CD4-positive, alpha-beta T cell (primary cell): Measurements from ENCODE around the gene CABCOCO1. TPM values are rescaled to one million over a fixed set of nuclear protein-coding genes. Genes with fewer than 3 reads are reported as not detected.

Experiments used
- ATAC-seq: fragments of 200-7000 bp; cut with Tn5 transposase; one replicate; pipeline ENCODE4 v1.10.0; 2022; ENCODE audit warnings: mild to moderate bottlenecking; ENCODE audit not compliant: poor library complexity
- CTCF ChIA-PET: fragments of 350-600 bp; sonication (Branson Sonifier 250); formaldehyde crosslinking; loops from one replicate; lab custom pipeline; 2021; ENCODE audit warnings: antibody characterized with exemption, inconsistent platforms; lab: Charles Lee
- POLR2A ChIA-PET: fragments of 350-600 bp; sonication (Branson Sonifier 250); formaldehyde crosslinking; loops from one replicate; lab custom pipeline; 2021; ENCODE audit warnings: antibody characterized with exemption, inconsistent platforms; lab: Charles Lee
- DNase-seq, 14 experiments: peaks; one replicate each; pipeline ENCODE4 v3.0.0-alpha.2; 2013 to 2020; ENCODE audit warnings: mixed read lengths in 2 of 14
- H3K27ac ChIP-seq, 2 donors: one replicate each; pipeline versions ENCODE4 v1.5.1 to v1.7.0; 2013; ENCODE audit warnings: low read length in 2 of 2, low read depth in 1 of 2, mild to moderate bottlenecking in 1 of 2
- H3K27me3 ChIP-seq, 2 experiments: 1 replicate in 1 of 2; 2 replicates in 1 of 2; pipeline versions ENCODE4 v1.6.1 to v1.7.0; 2013; ENCODE audit warnings: low read length in 2 of 2, control low read depth in 1 of 2, mild to moderate bottlenecking in 1 of 2, moderate library complexity in 1 of 2; ENCODE audit not compliant: insufficient read depth in 2 of 2, control insufficient read depth in 1 of 2
- H3K36me3 ChIP-seq: one replicate; pipeline ENCODE4 v1.6.1; 2013; ENCODE audit warnings: low read length, control low read depth; ENCODE audit not compliant: insufficient read depth
- H3K4me1 ChIP-seq: one replicate; pipeline ENCODE4 v1.6.1; 2013; ENCODE audit warnings: low read length, control low read depth; ENCODE audit not compliant: insufficient read depth
- H3K4me3 ChIP-seq: one replicate; pipeline ENCODE4 v1.5.1; 2013; ENCODE audit warnings: mild to moderate bottlenecking, low read length, moderate library complexity
- H3K9me3 ChIP-seq, 2 experiments: 1 replicate in 1 of 2; 2 replicates in 1 of 2; pipeline versions ENCODE4 v1.6.1 to v1.7.0; 2013; ENCODE audit warnings: low read length in 2 of 2, mild to moderate bottlenecking in 2 of 2, control low read depth in 1 of 2, moderate library complexity in 1 of 2; ENCODE audit not compliant: control insufficient read depth in 1 of 2, insufficient read depth in 1 of 2
- H3K27ac Mint-ChIP-seq: one replicate; pipeline ENCODE4 v1.8.0; 2020; ENCODE audit warnings: mixed read lengths
- H3K27me3 Mint-ChIP-seq: one replicate; pipeline ENCODE4 v1.8.0; 2021; ENCODE audit warnings: mixed read lengths
- H3K36me3 Mint-ChIP-seq: one replicate; pipeline ENCODE4 v1.8.0; 2021; ENCODE audit warnings: low read depth, mixed read lengths
- H3K4me1 Mint-ChIP-seq: one replicate; pipeline ENCODE4 v1.8.0; 2021; ENCODE audit warnings: low read depth, mixed read lengths
- H3K4me3 Mint-ChIP-seq: one replicate; pipeline ENCODE4 v1.8.0; 2020; ENCODE audit warnings: mild to moderate bottlenecking, mixed read lengths
- H3K9me3 Mint-ChIP-seq: one replicate; pipeline ENCODE4 v1.8.0; 2020; ENCODE audit warnings: mixed read lengths
- CTCF ChIP-seq: fragments of 200-600 bp; IDR thresholded peaks from one replicate; pipeline ENCODE4 v1.8.0; 2022; ENCODE audit warnings: antibody characterized with exemption, mild to moderate bottlenecking
- intact Hi-C, 2 experiments: fragments of 100-400 bp; cut with DNase I in 1 of 2; cut with micrococcal nuclease in 1 of 2; formaldehyde crosslinking; loops; one replicate each; pipeline versions ENCODE4 v1.15.1 to v1.9.0; 2023 to 2025; cut with DNase I, micrococcal nuclease
- total RNA-seq, 174 experiments: library from RNA in 2 of 174; stranded (reverse) in 2 of 174; gene quantifications; one replicate each; pipeline ENCODE4 v1.2.3 and lab custom pipeline; 2021 to 2026

CABCOCO1 gene
- total RNA-seq, 2 experiments from 2014 or later, result not detected

GRCh38 chr10:61778137-61778536 lies 115.4 kb downstream of the CABCOCO1 start:
- Histone ChIP-seq H3K27ac (no peak overlapping the region), H3K4me1 (no peaks in the 10 kb centered on the region), H3K9me3 (no peaks in the 10 kb centered on the region), H3K27me3 (no peaks in the 10 kb centered on the region), H3K4me3 (no peak overlapping the region), H3K36me3 (no peaks in the 10 kb centered on the region)
- Mint-ChIP-seq H3K4me3 (no peak overlapping the region), H3K9me3 (no peaks in the 10 kb centered on the region), H3K36me3 (no peaks in the 10 kb centered on the region), H3K4me1 (no peaks in the 10 kb centered on the region), H3K27ac (no peak overlapping the region), H3K27me3 (no peaks in the 10 kb centered on the region)
- no peak for TF ChIP-seq CTCF
- intact Hi-C loops, result no loop called here
- ATAC-seq (no peak), DNase-seq (no peak)
- ChIA-PET POLR2A (no interaction called here), CTCF (interaction anchor here (0.6 to 1.3 kb wide), 4 partner anchors 9 to 769 kb away, joined by 3 to 5 read pairs (median 4); no protein-coding TSS in a partner anchor)

GRCh38 chr10:61779276-61779675 lies 116.5 kb downstream of the CABCOCO1 start:
- H3K4me1 Mint-ChIP-seq, result no peaks in the 10 kb centered on the region
- no peak for ATAC-seq
- no peaks in the 10 kb centered on the region for H3K4me1 ChIP-seq
- no peaks in the 10 kb centered on the region for H3K9me3 ChIP-seq
- no peak for DNase-seq
- ChIA-PET POLR2A (no interaction called here), CTCF (no interaction called here)
- H3K27ac Mint-ChIP-seq, result no peak overlapping the region
- H3K36me3 ChIP-seq, result no peaks in the 10 kb centered on the region
- H3K4me3 ChIP-seq, result no peak overlapping the region
- no peaks in the 10 kb centered on the region for H3K9me3 Mint-ChIP-seq
- no peak overlapping the region for H3K4me3 Mint-ChIP-seq
- no peaks in the 10 kb centered on the region for H3K27me3 ChIP-seq
- H3K27ac ChIP-seq, result no peak overlapping the region
- H3K36me3 Mint-ChIP-seq, result no peaks in the 10 kb centered on the region
- TF ChIP-seq CTCF, result no peak
- intact Hi-C loops, result no loop called here
- no peaks in the 10 kb centered on the region for H3K27me3 Mint-ChIP-seq

DNA sequence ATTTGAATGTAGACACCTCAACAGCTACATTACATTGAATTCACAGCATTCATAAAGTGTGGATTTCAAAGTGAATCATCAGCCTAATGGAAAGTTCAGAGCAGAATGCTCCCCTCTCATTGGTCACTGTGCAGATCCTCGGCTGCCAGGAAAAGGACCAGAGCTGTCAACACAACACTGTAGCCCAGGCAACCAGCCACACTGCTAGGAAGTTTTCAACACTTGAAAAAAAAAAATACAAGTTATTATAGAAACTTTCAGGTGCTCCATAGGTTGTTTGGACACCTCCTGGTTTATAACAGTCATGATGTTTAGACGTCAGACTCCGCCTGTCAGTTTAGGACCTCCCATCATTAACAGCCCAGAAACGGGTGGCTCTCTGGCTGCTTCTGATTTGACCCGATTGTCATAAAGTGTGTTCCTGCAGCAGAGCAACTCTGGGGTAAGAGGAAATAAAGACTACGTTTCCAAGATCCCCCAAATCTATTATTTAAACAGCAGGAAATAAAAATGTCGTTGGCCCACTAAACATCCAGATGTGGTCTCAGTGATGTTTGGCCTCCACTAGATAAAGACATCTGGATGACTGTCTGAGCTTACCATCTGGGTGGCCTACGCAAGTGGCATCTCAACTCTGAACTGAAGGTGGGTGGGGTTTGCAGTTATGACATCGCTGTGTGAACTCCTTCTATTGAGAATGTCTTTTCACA lies 117.4 kb downstream of the CABCOCO1 start:
- no peak overlapping the region for H3K27ac ChIP-seq
- CTCF ChIA-PET, result no interaction called here
- POLR2A ChIA-PET, result no interaction called here
- no peaks in the 10 kb centered on the region for H3K27me3 Mint-ChIP-seq
- H3K4me1 ChIP-seq, result no peaks in the 10 kb centered on the region
- ATAC-seq, result peak; percentile 34
- H3K9me3 Mint-ChIP-seq, result no peaks in the 10 kb centered on the region
- no peaks in the 10 kb centered on the region for H3K27me3 ChIP-seq
- DNase-seq, result peak in 4 of 14 experiments; percentile 2 to 39 (median 30)
- no peak overlapping the region for H3K4me3 ChIP-seq
- no peak for TF ChIP-seq CTCF
- H3K4me1 Mint-ChIP-seq, result no peaks in the 10 kb centered on the region
- H3K4me3 Mint-ChIP-seq, result no peak overlapping the region
- intact Hi-C loops, result no loop called here
- H3K27ac Mint-ChIP-seq, result no peak overlapping the region
- no peaks in the 10 kb centered on the region for H3K9me3 ChIP-seq
- H3K36me3 ChIP-seq, result no peaks in the 10 kb centered on the region
- H3K36me3 Mint-ChIP-seq, result no peaks in the 10 kb centered on the region
